ENCODE data around the gene SRMS.

GRCh38 chr20:63566395-63567135 lies 19.0 kb upstream of the SRMS start:
- no peak for TF ChIP-seq CTCF (IDR thresholded peaks at IDR 0.05; ENCODE audit: low read depth, low read length, missing input control)
- no peak for TF ChIP-seq ZBTB33 (IDR thresholded peaks at IDR 0.05)
- TF ChIP-seq EGR1 (IDR thresholded peaks at IDR 0.05; ENCODE audit: low read depth in 2 of 2), result no peak
- no peak for TF ChIP-seq RAD21 (IDR thresholded peaks at IDR 0.05)
- TF ChIP-seq MAX (IDR thresholded peaks at IDR 0.05), result no peak
- TF ChIP-seq FOXA1 (IDR thresholded peaks at IDR 0.05), result no peak
- TF ChIP-seq NR2F2 (IDR thresholded peaks at IDR 0.05), result no peak
- TF ChIP-seq REST (IDR thresholded peaks at IDR 0.05), result no peak
- TF ChIP-seq ATF3 (IDR thresholded peaks at IDR 0.05), result no peak

Measured in liver (tissue), 3 donors.